MCF 10A (cell line): ENCODE measurements around the gene NCK2. TPM values are rescaled to one million over a fixed set of nuclear protein-coding genes. Genes with fewer than 3 reads are reported as not detected.

ENCODE experiments used
- BruUV-seq: library from RNA; stranded (reverse); fragments of 400-500 nt; replicated peaks from 2 replicates; lab custom pipeline; 2021; lab: Mats Ljungman, UMichigan
- CTCF ChIA-PET: fragments of 300-600 bp; sonication (Branson Sonifier 250); formaldehyde crosslinking; extraction: SDS; loops from one replicate; lab custom pipeline; 2021; ENCODE audit warnings: antibody characterized with exemption, inconsistent platforms; lab: Yijun Ruan, JAX
- POLR2A ChIA-PET: fragments of 300-600, 350-650 bp; sonication (Branson Sonifier 250); formaldehyde crosslinking; extraction: SDS; loops from one replicate; lab custom pipeline; 2020; ENCODE audit warnings: antibody characterized with exemption, inconsistent platforms; lab: Yijun Ruan, JAX
- DNase-seq: peaks from one replicate; pipeline ENCODE4 v3.0.0-alpha.2; 2018; ENCODE audit not compliant: unreplicated experiment
- H3K27ac Mint-ChIP-seq: one replicate; pipeline ENCODE4 v1.8.0; 2022; ENCODE audit warnings: mild to moderate bottlenecking, low read depth, mixed read lengths; ENCODE audit not compliant: unreplicated experiment
- H3K27me3 Mint-ChIP-seq: one replicate; pipeline ENCODE4 v1.8.0; 2022; ENCODE audit warnings: mixed read lengths; ENCODE audit not compliant: insufficient read depth, unreplicated experiment
- H3K36me3 Mint-ChIP-seq: one replicate; pipeline ENCODE4 v1.8.0; 2022; ENCODE audit warnings: mild to moderate bottlenecking, moderate library complexity, mixed read lengths; ENCODE audit not compliant: insufficient read depth, unreplicated experiment
- H3K4me1 Mint-ChIP-seq: one replicate; pipeline ENCODE4 v1.8.0; 2022; ENCODE audit warnings: mixed read lengths; ENCODE audit not compliant: insufficient read depth, unreplicated experiment
- H3K4me3 Mint-ChIP-seq: one replicate; pipeline ENCODE4 v1.8.0; 2022; ENCODE audit warnings: mild to moderate bottlenecking, moderate library complexity, mixed read lengths; ENCODE audit not compliant: unreplicated experiment
- H3K9me3 Mint-ChIP-seq: one replicate; pipeline ENCODE4 v1.8.0; 2022; ENCODE audit warnings: mixed read lengths; ENCODE audit not compliant: unreplicated experiment
- intact Hi-C: fragments of 100-400 bp; cut with micrococcal nuclease; formaldehyde crosslinking; loops from 2 replicates; pipeline ENCODE4 v1.14.1; 2022
- total RNA-seq: library from RNA; stranded (reverse); gene quantifications from 2 replicates; pipeline ENCODE4 v1.2.3, GENCODE V29; 2022
- TF ChIP-seq, protein P1 (sequence below): fragments of 200-600 bp; IDR thresholded peaks from one replicate; pipeline ENCODE4 v1.8.0; 2022; ENCODE audit warnings: antibody characterized with exemption, mild to moderate bottlenecking; ENCODE audit not compliant: unreplicated experiment

The NCK2 gene
- total RNA-seq, 1 experiment from 2014 or later: 36.5 TPM

- CTCF ChIA-PET: no interaction called here
- H3K36me3 Mint-ChIP-seq: peaks cover 6% of the 10 kb centered on the region
- H3K9me3 Mint-ChIP-seq: no peaks in the 10 kb centered on the region
- POLR2A ChIA-PET: interaction anchor here (1.1 kb wide), 1 partner anchor 10 kb away, joined by 4 read pairs; no protein-coding TSS in a partner anchor
- no TSS peak for BruUV-seq
- H3K27me3 Mint-ChIP-seq: no peaks in the 10 kb centered on the region
- no peak for DNase-seq
- intact Hi-C loops: no loop called here
- no peak overlapping the region for H3K27ac Mint-ChIP-seq
- TF ChIP-seq, protein P1, sequence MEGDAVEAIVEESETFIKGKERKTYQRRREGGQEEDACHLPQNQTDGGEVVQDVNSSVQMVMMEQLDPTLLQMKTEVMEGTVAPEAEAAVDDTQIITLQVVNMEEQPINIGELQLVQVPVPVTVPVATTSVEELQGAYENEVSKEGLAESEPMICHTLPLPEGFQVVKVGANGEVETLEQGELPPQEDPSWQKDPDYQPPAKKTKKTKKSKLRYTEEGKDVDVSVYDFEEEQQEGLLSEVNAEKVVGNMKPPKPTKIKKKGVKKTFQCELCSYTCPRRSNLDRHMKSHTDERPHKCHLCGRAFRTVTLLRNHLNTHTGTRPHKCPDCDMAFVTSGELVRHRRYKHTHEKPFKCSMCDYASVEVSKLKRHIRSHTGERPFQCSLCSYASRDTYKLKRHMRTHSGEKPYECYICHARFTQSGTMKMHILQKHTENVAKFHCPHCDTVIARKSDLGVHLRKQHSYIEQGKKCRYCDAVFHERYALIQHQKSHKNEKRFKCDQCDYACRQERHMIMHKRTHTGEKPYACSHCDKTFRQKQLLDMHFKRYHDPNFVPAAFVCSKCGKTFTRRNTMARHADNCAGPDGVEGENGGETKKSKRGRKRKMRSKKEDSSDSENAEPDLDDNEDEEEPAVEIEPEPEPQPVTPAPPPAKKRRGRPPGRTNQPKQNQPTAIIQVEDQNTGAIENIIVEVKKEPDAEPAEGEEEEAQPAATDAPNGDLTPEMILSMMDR: no peak
- peaks cover 1% of the 10 kb centered on the region for H3K4me1 Mint-ChIP-seq
- H3K4me3 Mint-ChIP-seq: no peak overlapping the region
These were observed 103.7 kb downstream of the NCK2 start for GRCh38 chr2:105848367-105848766.

DNA sequence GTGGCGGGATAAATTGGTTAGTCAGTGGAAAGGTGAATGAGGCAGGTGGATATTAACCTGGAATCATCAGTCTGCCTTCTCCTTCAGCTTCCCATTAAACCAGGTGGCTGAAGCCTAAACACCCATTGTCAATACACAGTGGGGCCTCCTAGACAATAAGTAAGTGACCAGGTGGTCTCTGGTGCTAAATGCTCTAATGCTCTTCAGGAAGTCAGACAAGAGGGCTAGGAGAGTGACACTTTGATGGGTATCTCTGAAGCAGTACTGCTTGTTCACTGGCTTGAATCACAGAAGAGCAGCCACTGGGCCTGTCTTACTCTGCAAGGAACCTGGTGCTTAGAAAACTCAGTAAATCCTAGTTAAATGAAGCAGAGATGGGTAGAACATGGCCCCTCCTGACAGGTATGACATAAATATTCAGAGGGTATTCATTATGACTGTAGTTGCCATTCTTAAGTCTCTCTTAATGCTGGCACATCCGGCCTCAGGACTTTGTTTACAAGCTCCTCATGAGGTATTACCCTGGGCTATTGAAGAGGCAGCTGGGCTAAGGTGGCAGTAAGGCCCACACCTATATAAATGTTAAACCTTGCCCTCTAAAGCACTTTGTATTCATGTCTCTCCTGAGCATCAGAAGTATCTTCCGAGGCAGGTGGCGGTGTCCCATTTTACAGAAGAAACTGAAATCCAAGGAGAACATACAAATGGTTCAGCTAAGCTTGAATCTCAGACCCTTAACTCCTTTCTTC, 104.9 kb downstream of the NCK2 start:
- no peaks in the 10 kb centered on the region for H3K9me3 Mint-ChIP-seq
- DNase-seq: no peak
- ChIA-PET POLR2A (interaction anchor here (0.6 kb wide), 1 partner anchor 557 kb away, joined by 3 read pairs; no protein-coding TSS in a partner anchor), CTCF (interaction anchor here (0.6 to 1.2 kb wide), 3 partner anchors 29 to 121 kb away, joined by 3 read pairs; no protein-coding TSS in a partner anchor)
- TF ChIP-seq, protein P1: no peak
- peaks cover 6% of the 10 kb centered on the region for H3K4me1 Mint-ChIP-seq
- no peak overlapping the region for H3K4me3 Mint-ChIP-seq
- BruUV-seq: no TSS peak
- intact Hi-C loops: loop anchor here (10.0 kb wide), 1 partner anchor 55 kb away; no protein-coding TSS in a partner anchor
- no peaks in the 10 kb centered on the region for H3K27me3 Mint-ChIP-seq
- peaks cover 7% of the 10 kb centered on the region for H3K36me3 Mint-ChIP-seq
- H3K27ac Mint-ChIP-seq: no peak overlapping the region

DNA sequence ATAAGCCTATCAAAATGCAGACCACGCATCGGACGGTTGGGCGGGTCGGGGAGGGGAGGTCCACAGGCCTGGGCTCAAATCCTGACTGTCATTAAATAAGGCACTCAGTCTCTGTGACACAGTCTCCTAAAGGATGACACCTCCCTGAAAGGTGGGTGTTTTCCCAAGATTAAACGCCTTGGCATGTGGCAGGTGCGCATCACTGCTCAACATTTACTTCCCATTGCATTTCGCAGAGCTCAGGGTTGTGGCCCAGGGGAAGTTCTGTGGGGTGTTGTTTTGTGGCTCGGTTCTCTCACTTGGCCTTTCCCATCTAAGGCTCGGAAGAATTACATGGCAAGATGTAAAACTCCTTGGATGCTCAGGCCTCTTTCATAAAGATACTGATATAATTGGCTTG, 107.4 kb downstream of the NCK2 start:
- Mint-ChIP-seq H3K4me3 (no peak overlapping the region), H3K36me3 (peaks cover 23% of the 10 kb centered on the region), H3K4me1 (peaks cover 14% of the 10 kb centered on the region), H3K27me3 (no peaks in the 10 kb centered on the region), H3K27ac (no peak overlapping the region), H3K9me3 (no peaks in the 10 kb centered on the region)
- no peak for DNase-seq
- POLR2A ChIA-PET: interaction anchor here (0.7 kb wide), 1 partner anchor 40 kb away, joined by 3 read pairs; no protein-coding TSS in a partner anchor
- intact Hi-C loops: loop anchor here (10.0 kb wide), 1 partner anchor 57 kb away; no protein-coding TSS in a partner anchor
- CTCF ChIA-PET: interaction anchor here (1.0 kb wide), 1 partner anchor 12 kb away, joined by 4 read pairs; no protein-coding TSS in a partner anchor
- no TSS peak for BruUV-seq
- TF ChIP-seq, protein P1: no peak

DNA sequence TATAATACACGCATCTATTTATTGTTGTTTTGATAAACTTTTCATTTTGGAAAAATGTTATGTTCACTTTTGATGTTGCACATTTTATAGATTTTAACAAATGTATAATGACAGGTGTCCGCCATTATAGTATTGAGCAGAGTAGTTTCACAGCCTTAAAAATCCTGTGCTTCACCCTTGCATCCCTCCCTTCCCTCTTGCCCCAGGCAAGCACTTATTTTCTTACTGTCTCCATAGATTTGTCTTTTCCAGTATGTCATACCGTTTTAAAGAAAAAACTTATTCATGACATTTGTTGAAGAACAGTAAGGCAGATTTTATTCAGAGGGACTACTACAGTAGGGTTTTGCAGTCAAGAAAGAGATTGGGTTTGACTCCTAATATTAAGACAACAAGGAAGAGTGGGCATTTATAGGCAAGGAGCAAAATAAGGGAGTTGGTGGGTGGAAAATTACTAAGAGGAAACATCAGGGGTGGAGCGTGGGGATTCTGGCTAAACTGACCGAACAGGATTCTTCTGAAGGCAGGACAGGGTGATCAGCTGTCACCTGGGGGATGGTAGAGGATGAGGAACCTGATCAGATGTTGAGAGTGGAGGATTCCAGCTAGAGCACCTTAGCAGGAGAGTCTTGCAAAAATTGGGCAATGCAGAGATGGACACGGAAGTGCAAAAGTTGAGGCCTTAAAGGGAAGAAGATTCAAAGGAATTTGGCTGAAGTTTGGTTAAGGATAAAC, 108.8 kb downstream of the NCK2 start:
- Mint-ChIP-seq H3K9me3 (no peaks in the 10 kb centered on the region), H3K4me3 (no peak overlapping the region), H3K36me3 (peaks cover 23% of the 10 kb centered on the region), H3K27ac (no peak overlapping the region), H3K27me3 (no peaks in the 10 kb centered on the region), H3K4me1 (peaks cover 22% of the 10 kb centered on the region)
- POLR2A ChIA-PET: interaction anchor here (0.6 kb wide), 1 partner anchor 106 kb away, joined by 3 read pairs; no protein-coding TSS in a partner anchor
- TF ChIP-seq, protein P1: no peak
- intact Hi-C loops: loop anchor here (10.0 kb wide), 1 partner anchor 59 kb away; no protein-coding TSS in a partner anchor
- DNase-seq: no peak
- no TSS peak for BruUV-seq
- CTCF ChIA-PET: no interaction called here
